IPS-20b (cell line): ENCODE data around the gene TMEM17.
"Not testable (repeated sequence)": the region's sequence is repeated elsewhere in the genome, so short reads cannot be mapped to it uniquely, and the experiment has no call there.

Source experiments
- H3K27ac ChIP-seq: one replicate; pipeline ENCODE4 v1.5.1; 2013; ENCODE audit warnings: low read length
- H3K27me3 ChIP-seq: 2 replicates; pipeline ENCODE4 v1.6.1; 2013; ENCODE audit warnings: mild to moderate bottlenecking, low read length, inconsistent platforms; ENCODE audit not compliant: insufficient read depth
- H3K36me3 ChIP-seq: 2 replicates; pipeline ENCODE4 v1.6.1; 2013; ENCODE audit warnings: low read depth, mild to moderate bottlenecking, inconsistent platforms, low read length, moderate library complexity; ENCODE audit not compliant: insufficient read depth
- H3K4me1 ChIP-seq: 2 replicates; pipeline ENCODE4 v1.6.1; 2013; ENCODE audit warnings: mild to moderate bottlenecking, control low read depth, inconsistent platforms, low read length, moderate library complexity; ENCODE audit not compliant: insufficient read depth
- H3K4me3 ChIP-seq: 2 replicates; pipeline ENCODE4 v1.5.1; 2013; ENCODE audit warnings: mild to moderate bottlenecking, low read length, inconsistent platforms
- H3K9ac ChIP-seq: 2 replicates; pipeline ENCODE4 v1.6.1; 2013; ENCODE audit warnings: low read depth, mild to moderate bottlenecking, inconsistent platforms, low read length, moderate library complexity
- H3K9me3 ChIP-seq: 2 replicates; pipeline ENCODE4 v1.6.1; 2013; ENCODE audit warnings: mild to moderate bottlenecking, low read depth, low read length, inconsistent platforms; ENCODE audit not compliant: insufficient read depth

Gene TMEM17, protein sequence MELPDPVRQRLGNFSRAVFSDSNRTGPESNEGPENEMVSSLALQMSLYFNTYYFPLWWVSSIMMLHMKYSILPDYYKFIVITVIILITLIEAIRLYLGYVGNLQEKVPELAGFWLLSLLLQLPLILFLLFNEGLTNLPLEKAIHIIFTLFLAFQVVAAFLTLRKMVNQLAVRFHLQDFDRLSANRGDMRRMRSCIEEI

DNA sequence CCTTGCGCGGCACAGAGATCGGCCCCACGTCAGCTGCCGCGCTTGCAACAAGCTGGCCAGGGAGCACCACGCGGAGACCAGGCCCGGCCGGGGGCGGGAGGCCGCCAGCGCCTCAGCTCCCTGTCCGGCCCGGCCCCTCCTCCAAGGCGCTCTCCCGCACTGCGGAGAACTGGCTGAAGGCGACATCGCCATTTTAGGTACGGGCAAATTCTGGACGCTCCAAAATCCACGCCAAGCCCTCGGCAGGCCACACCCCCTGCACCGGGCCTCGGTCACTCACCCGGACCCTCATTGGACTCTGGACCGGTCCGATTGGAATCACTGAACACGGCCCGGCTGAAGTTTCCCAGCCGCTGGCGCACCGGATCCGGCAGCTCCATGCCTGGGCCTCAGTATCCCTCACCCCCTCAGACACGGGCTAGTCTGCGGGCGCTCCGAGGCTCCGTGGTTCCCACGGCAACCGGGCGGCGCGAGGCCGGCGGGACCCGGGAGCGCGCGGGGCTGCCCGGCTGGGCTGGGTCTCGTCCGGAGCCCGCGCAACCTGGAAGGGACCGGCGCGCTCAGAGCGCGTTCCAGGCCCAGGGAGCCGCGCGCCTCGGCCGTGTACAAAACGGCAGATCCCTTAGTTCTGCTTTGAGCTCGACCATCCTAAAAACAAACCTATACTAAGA is at the start of gene TMEM17:
Gene TMEM17 (minus strand): TSS at position 446 of the 671 bp plus-strand sequence. CDS start 66 bp downstream, at position 380.
- no peaks in the 10 kb centered on the region for H3K36me3 ChIP-seq
- no peaks in the 10 kb centered on the region for H3K9me3 ChIP-seq
- peak within 1 kb of the TSS; percentile 90 for H3K4me3 ChIP-seq
- H3K4me1 ChIP-seq, result peaks cover 5% of the 10 kb centered on the region; the same call in 1 of the 2 replicates
- no peaks in the 10 kb centered on the region for H3K27me3 ChIP-seq
- peak within 1 kb of the TSS; percentile 87; the same call in 1 of the 2 replicates for H3K9ac ChIP-seq
- no peak within 1 kb of the TSS for H3K27ac ChIP-seq

DNA sequence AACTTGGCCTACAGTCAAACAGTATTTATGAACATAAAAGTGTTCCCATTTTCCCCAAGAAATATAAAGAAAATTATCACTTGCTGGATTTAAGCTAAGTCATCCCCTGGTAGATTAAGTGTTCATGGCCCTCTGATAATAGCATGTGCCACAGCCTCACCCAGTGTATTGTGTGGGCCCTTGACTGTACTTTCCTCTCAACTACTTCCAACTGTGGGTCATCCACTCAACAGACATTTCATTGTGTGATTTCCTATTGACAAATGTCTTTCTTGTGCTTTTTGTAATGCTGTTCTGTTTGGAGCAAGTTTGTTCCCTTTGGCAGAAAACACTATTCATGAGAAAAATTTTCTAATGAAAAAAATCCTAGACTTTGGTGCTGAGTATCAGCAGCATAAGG is 48.4 kb upstream of the TMEM17 start:
- no peaks in the 10 kb centered on the region for H3K4me1 ChIP-seq
- no peaks in the 10 kb centered on the region for H3K27me3 ChIP-seq
- H3K9me3 ChIP-seq, result no peaks in the 10 kb centered on the region
- no peaks in the 10 kb centered on the region for H3K36me3 ChIP-seq
- H3K27ac ChIP-seq, result no peak overlapping the region
- H3K4me3 ChIP-seq, result no peak overlapping the region
- no peak overlapping the region for H3K9ac ChIP-seq

DNA sequence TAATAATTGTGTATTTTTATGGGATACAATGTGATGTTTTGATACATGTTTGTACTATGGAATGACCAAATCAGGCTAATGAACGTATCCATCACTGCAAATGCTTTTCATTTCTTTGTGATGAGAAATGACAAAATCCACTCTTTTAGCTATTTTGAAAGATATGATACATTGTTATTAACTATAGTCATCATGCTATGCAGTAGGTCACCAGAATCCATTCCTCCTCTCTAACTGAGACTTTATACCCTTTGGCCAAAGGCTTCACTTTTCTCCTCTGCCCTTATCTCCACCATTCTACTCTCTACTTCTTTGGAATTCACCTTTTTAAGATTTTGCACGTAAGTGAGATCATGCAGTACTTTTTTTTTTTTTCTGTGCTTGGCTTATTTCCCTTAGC is 44.5 kb upstream of the TMEM17 start:
- Histone ChIP-seq H3K4me3 (no peak overlapping the region), H3K4me1 (no peaks in the 10 kb centered on the region), H3K9me3 (no peaks in the 10 kb centered on the region), H3K36me3 (no peaks in the 10 kb centered on the region), H3K9ac (no peak overlapping the region), H3K27ac (no peak overlapping the region), H3K27me3 (no peaks in the 10 kb centered on the region)

DNA sequence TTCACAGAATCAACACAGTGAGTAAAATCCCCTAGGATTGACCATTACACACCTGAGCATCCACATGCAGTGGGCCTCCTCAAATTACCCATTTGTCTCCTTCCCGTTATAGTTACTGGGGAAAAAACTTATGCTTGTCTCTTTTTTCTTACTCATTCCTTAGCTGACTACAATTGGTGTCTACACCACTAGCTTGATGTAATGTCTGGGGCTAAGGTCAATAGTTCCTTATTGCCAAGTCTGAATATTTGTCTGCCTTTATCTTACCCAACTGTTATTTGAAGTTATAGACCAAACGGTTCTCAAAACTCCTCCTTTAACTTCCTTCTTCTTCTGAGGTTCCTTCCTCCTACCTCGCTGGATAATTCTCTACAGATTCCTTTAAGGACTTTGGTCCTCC is 41.9 kb upstream of the TMEM17 start:
- no peaks in the 10 kb centered on the region for H3K27me3 ChIP-seq
- no peaks in the 10 kb centered on the region for H3K4me1 ChIP-seq
- no peak overlapping the region for H3K27ac ChIP-seq
- no peak overlapping the region for H3K4me3 ChIP-seq
- no peak overlapping the region for H3K9ac ChIP-seq
- H3K36me3 ChIP-seq, result no peaks in the 10 kb centered on the region
- no peaks in the 10 kb centered on the region for H3K9me3 ChIP-seq

DNA sequence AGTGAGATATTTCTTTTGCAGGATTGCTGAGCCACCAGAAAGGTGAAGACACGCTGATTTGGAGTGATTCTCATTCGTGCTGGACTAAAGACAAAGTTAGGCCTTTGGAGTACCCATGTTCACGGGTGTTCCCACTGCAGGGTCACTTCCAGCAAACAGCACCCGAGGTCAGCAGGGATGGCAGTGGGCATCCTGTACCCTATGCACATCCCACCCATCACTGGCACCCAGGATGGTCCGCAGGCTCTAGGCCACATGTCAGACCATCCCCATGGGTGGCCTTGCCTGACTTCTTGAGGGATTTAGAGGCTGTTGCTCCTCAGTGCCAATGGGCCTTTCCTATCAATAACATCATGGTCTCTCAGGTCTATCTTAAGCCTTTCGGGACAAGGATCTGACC is 39.3 kb upstream of the TMEM17 start:
- no peak overlapping the region for H3K27ac ChIP-seq
- no peak overlapping the region for H3K4me3 ChIP-seq
- H3K9ac ChIP-seq, result no peak overlapping the region
- H3K36me3 ChIP-seq, result no peaks in the 10 kb centered on the region
- peaks cover 6% of the 10 kb centered on the region; the same call in 1 of the 2 replicates for H3K4me1 ChIP-seq
- no peaks in the 10 kb centered on the region for H3K27me3 ChIP-seq
- no peaks in the 10 kb centered on the region for H3K9me3 ChIP-seq

DNA sequence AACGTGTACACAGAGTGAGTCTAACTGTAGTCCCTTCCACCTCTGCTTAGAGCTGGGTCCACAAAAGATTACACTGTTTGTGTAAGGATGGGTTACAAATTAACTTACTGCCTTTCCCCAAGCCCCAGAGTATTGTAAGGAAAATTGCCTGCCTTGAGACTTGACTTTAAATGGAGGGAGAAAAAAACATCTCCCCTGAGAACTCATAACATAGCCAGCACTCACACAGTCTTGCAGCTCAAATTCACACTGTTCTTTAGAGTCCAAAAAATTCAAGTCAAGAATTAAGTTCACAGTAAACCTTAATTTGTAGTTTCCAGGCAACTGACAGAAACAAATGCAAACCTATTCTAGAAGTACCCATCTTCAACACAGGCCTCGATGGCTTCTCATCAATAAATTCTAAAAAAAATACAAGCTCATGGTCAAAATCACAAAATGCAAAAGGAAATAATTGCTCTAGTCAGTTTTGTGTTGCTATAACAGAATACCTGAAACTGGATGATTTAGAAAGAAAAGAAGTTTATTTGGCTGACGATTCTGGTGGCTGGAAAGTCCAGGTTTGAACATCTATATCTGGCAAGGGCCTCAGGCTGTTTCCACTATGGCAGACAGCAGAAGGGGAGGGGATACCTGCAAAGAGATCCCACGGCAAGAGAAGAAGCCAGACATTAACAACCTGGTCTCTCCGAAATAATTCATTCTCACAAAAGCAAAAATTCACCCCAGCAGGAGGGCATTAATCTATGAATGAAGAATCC is 34.6 kb upstream of the TMEM17 start:
- H3K27ac ChIP-seq, result no peak overlapping the region
- no peak overlapping the region for H3K9ac ChIP-seq
- H3K4me1 ChIP-seq, result peaks cover 6% of the 10 kb centered on the region; the same call in 1 of the 2 replicates
- H3K4me3 ChIP-seq, result no peak overlapping the region
- H3K36me3 ChIP-seq, result no peaks in the 10 kb centered on the region
- no peaks in the 10 kb centered on the region for H3K9me3 ChIP-seq
- no peaks in the 10 kb centered on the region for H3K27me3 ChIP-seq

DNA sequence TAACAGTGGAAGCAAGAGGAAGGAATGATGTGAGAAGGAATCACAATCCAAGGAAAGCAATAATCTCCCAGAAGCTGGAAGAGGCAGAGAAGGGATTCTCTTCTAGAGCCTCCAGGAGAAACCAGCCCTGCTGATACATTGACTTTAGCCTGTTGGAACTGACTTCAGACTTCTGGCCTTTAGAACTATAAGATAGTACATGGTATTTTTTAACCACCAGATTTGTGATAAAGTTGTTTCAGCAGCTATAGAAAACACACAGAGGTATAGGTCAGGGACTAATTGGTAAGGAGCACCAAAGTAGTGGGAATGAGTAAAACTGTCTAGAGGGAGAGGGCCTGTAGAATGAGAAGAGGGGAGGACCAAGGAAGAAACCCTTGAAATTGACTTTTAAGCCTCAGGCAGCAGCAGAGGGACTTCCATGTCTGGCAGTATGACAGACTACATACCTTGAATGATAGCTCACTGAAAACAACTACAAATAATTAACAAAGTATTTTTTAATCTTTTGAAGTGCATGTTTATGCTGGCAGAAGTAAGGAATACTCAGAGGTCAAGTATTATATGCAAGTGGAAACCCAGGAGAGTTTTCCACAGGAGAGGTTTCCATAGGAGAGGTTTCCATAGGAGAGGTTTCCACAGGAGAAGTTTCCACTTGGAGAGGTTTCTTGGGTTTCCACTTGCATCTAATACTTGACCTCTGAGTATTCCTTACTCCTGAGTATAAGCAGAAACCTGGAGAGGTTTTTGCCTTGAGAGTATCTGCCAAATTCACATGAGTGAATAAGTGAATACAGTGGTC is 33.8 kb upstream of the TMEM17 start:
- Histone ChIP-seq H3K9me3 (peaks cover 7% of the 10 kb centered on the region; the same call in 1 of the 2 replicates), H3K27ac (no peak overlapping the region), H3K36me3 (no peaks in the 10 kb centered on the region), H3K4me1 (peaks cover 6% of the 10 kb centered on the region; the same call in 1 of the 2 replicates), H3K4me3 (no peak overlapping the region), H3K9ac (no peak overlapping the region), H3K27me3 (no peaks in the 10 kb centered on the region)

DNA sequence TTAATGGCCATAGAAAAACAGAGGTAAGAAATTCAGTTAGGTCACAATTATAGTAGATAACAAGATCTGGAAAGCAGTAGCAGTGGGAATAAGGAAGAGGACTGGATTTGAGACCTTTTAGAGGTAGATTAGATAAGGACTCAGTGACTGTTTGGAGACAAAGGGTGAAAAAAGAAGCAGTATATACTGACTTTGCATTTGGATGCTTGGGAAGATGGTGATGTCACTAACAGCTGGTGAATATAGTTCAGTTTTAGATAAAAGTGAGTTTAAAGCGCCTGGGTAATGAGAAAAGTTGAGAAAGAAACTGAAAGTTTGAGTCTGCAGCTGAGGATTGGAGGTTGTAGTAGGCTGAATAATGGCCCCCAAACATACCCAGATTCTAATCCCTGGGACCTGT is 32.8 kb upstream of the TMEM17 start:
- Histone ChIP-seq H3K4me3 (no peak overlapping the region), H3K9me3 (peaks cover 8% of the 10 kb centered on the region; the same call in 1 of the 2 replicates), H3K4me1 (peaks cover 6% of the 10 kb centered on the region; the same call in 1 of the 2 replicates), H3K36me3 (no peaks in the 10 kb centered on the region), H3K27me3 (no peaks in the 10 kb centered on the region), H3K9ac (no peak overlapping the region), H3K27ac (no peak overlapping the region)

DNA sequence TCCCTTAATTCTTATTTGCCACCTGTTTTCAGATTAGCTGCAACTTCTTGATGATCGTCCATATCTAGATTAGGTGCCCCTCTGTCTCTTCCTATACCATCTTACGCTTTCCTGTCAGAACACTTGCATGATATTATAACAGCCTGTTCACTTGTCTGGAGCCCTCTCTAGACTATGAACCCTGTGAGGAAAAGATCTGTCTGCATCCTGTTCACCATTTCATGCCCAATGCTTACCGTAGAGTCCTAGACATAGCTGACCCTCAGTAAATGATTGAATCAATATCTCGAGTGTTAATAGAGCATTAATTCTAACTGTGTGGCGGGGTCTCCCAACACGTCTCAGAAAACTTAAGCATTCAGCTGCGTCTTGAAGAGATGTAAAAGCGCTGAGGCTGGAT is 31.8 kb upstream of the TMEM17 start:
- Histone ChIP-seq H3K9me3 (peaks cover 8% of the 10 kb centered on the region; the same call in 1 of the 2 replicates), H3K4me3 (no peak overlapping the region), H3K9ac (no peak overlapping the region), H3K36me3 (no peaks in the 10 kb centered on the region), H3K27me3 (no peaks in the 10 kb centered on the region), H3K27ac (no peak overlapping the region), H3K4me1 (peaks cover 6% of the 10 kb centered on the region; the same call in 1 of the 2 replicates)

DNA sequence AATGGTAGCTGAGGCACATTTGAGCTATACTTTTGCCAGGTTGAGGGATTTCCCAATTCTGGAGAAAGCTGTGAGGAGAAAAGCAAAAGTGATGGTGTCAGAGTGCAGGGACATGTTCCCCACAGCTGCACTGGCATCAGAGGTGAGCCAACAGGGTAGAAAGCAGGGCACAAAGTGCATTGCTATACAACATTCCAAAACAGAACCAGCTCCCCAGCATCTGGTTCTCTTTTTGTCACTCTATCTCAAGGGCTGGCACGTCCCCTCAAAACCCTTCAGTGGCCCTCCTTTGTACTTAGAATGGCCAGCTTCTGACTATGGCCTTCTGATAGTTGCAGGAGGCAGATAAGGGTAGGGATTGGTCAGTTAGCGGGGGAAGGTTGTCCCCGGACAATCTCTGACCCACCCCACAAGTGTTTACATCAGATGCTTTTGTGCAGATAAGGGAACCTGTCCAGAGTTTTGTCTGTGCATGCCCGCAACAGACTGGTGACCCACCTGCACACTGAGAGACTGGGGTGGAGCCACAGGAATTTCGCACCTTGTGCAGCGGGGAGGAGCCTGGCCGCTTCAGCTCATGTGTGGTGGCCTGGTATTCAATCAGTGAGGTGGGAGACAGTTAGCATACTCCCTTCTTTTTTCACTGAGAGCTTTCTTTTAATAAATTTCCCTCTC is 31.0 kb upstream of the TMEM17 start:
- H3K9ac ChIP-seq, result no peak overlapping the region
- no peaks in the 10 kb centered on the region for H3K36me3 ChIP-seq
- peaks cover 6% of the 10 kb centered on the region; the same call in 1 of the 2 replicates for H3K4me1 ChIP-seq
- H3K27ac ChIP-seq, result no peak overlapping the region
- H3K27me3 ChIP-seq, result no peaks in the 10 kb centered on the region
- H3K4me3 ChIP-seq, result no peak overlapping the region
- H3K9me3 ChIP-seq, result peaks cover 8% of the 10 kb centered on the region; the same call in 1 of the 2 replicates

DNA sequence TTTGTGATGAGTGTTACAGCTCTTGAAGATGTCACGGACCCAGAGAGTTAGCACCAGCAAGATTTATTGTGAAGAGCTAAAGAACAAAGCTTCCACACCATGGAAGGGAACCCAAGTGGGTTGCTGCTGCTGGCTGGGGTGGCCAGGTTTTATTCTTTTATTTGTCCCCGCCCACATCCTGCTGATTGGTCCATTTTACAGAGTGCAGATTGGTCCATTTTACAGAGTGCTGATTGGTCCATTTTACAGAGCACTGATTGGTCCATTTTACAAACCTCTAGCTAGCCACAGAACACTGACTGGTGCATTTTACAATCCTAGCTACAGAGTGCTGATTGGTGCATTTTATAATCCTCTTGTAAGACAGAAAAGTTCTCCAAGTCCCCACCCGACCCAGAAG is 29.5 kb upstream of the TMEM17 start:
- H3K4me3 ChIP-seq, H3K9ac ChIP-seq, H3K27ac ChIP-seq, H3K9me3 ChIP-seq, H3K36me3 ChIP-seq, H3K27me3 ChIP-seq, H3K4me1 ChIP-seq: not testable (repeated sequence)
